Adrenal gland (tissue), 5 donors: ENCODE measurements around the gene FABP7.

Experiments
- POLR2A ChIP-seq, 2 donors: fragments of 450-650 bp; IDR thresholded peaks; one replicate each; pipeline ENCODE4 v1.6.1; 2017; ENCODE audit warnings: antibody characterized with exemption in 2 of 2, mild to moderate bottlenecking in 2 of 2, moderate library complexity in 1 of 2
- TF ChIP-seq, protein P1 (sequence below), 6 experiments: fragments of 450-650 bp in 4 of 6; fragments of 200-600 bp in 2 of 6; sonication (generic) in 1 of 6; IDR thresholded peaks; 1 replicate in 5 of 6; 2 replicates in 1 of 6; pipeline versions ENCODE4 v1.5.1 to v1.8.0; 2016 to 2021; ENCODE audit warnings: antibody characterized with exemption in 6 of 6, mild to moderate bottlenecking in 2 of 6, moderate library complexity in 1 of 6
- donor health status: DM: no; HTN: no; CAD: no.

DNA sequence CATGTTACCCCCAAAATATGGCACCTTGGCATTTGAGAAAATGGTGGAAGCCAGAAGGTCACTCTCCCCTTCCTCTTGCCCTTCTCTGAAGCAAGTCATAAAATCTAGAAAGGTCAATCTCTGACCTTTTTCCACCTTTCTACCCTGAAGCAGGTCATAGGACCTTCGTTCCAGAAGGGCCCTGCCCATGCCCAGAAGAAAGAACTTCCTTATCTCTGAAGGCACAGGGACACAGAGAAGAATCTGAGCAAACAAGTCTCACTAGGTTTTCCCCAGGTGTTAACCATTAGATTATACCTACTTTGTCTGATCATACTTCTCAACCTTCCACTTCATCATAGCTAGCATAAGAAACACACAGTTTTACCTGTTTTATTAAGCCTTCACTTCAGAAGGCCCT, 52.0 kb downstream of the FABP7 start:
- TF ChIP-seq, protein P1, sequence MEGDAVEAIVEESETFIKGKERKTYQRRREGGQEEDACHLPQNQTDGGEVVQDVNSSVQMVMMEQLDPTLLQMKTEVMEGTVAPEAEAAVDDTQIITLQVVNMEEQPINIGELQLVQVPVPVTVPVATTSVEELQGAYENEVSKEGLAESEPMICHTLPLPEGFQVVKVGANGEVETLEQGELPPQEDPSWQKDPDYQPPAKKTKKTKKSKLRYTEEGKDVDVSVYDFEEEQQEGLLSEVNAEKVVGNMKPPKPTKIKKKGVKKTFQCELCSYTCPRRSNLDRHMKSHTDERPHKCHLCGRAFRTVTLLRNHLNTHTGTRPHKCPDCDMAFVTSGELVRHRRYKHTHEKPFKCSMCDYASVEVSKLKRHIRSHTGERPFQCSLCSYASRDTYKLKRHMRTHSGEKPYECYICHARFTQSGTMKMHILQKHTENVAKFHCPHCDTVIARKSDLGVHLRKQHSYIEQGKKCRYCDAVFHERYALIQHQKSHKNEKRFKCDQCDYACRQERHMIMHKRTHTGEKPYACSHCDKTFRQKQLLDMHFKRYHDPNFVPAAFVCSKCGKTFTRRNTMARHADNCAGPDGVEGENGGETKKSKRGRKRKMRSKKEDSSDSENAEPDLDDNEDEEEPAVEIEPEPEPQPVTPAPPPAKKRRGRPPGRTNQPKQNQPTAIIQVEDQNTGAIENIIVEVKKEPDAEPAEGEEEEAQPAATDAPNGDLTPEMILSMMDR (IDR thresholded peaks at IDR 0.05) = no peak
- no peak for TF ChIP-seq POLR2A (IDR thresholded peaks at IDR 0.05)
